AG04449 (cell line): ENCODE measurements around the gene KDM6A.
"Not testable (repeated sequence)": the region's sequence is repeated elsewhere in the genome, so short reads cannot be mapped to it uniquely, and the experiment has no call there.

Experiments
- CTCF ChIA-PET: fragments of 350-600 bp; formaldehyde crosslinking; extraction: SDS; loops from one replicate; lab custom pipeline; 2021; ENCODE audit warnings: antibody characterized with exemption; lab: Yijun Ruan, JAX
- POLR2A ChIA-PET: fragments of 400-600, 350-600 bp; formaldehyde crosslinking; extraction: SDS; loops from one replicate; lab custom pipeline; 2020; ENCODE audit warnings: antibody characterized with exemption, inconsistent platforms; lab: Yijun Ruan, JAX
- DNase-seq: peaks from one replicate; pipeline ENCODE4 v3.0.0-alpha.2; 2010; ENCODE audit warnings: low read depth, low spot score
- H3K4me3 ChIP-seq: 2 replicates; pipeline ENCODE4 v1.5.1; 2011; ENCODE audit warnings: low read depth, mild to moderate bottlenecking, control low read depth, low read length
- CTCF ChIP-seq: IDR thresholded peaks from one replicate; pipeline ENCODE4 v1.5.1; 2011; ENCODE audit warnings: mild to moderate bottlenecking, moderate library complexity, low read length, control low read depth, inconsistent platforms; ENCODE audit not compliant: insufficient read depth; ENCODE audit errors: missing control alignments

The KDM6A gene

GRCh38 chrX:45110494-45110893 lies 237.5 kb downstream of the KDM6A start:
- POLR2A ChIA-PET = no interaction called here
- TF ChIP-seq CTCF = no peak
- DNase-seq = no peak
- no peak overlapping the region for H3K4me3 ChIP-seq
- CTCF ChIA-PET = no interaction called here

GRCh38 chrX:45126158-45126557 lies 253.2 kb downstream of the KDM6A start:
- no peak for TF ChIP-seq CTCF
- ChIA-PET CTCF (no interaction called here), POLR2A (no interaction called here)
- no peak for DNase-seq
- H3K4me3 ChIP-seq = no peak overlapping the region

- no peak for DNase-seq
- CTCF ChIA-PET = no interaction called here
- no peak overlapping the region for H3K4me3 ChIP-seq
- POLR2A ChIA-PET = no interaction called here
- no peak for TF ChIP-seq CTCF
These were observed 256.0 kb downstream of the KDM6A start for GRCh38 chrX:45128896-45129454.

GRCh38 chrX:45133465-45133864 lies 260.5 kb downstream of the KDM6A start:
- DNase-seq = no peak
- TF ChIP-seq CTCF = no peak
- ChIA-PET CTCF (no interaction called here), POLR2A (no interaction called here)
- H3K4me3 ChIP-seq = no peak overlapping the region

GRCh38 chrX:45134315-45134731 lies 261.3 kb downstream of the KDM6A start:
- no peak for DNase-seq
- H3K4me3 ChIP-seq = no peak overlapping the region
- POLR2A ChIA-PET = no interaction called here
- CTCF ChIA-PET = no interaction called here
- TF ChIP-seq CTCF = no peak

GRCh38 chrX:45134775-45135174 lies 261.8 kb downstream of the KDM6A start:
- no peak for TF ChIP-seq CTCF
- CTCF ChIA-PET = no interaction called here
- H3K4me3 ChIP-seq = no peak overlapping the region
- POLR2A ChIA-PET = no interaction called here
- no peak for DNase-seq

- DNase-seq, H3K4me3 ChIP-seq, CTCF ChIA-PET, POLR2A ChIA-PET: not testable (repeated sequence)
These were observed 262.5 kb downstream of the KDM6A start for GRCh38 chrX:45135391-45136075.
